Measurements from ENCODE around the gene TRIML1. TPM values are rescaled to one million over a fixed set of nuclear protein-coding genes. Genes with fewer than 3 reads are reported as not detected.
"Not testable (repeated sequence)": the region's sequence is repeated elsewhere in the genome, so short reads cannot be mapped to it uniquely, and the experiment has no call there.

Gene TRIML1
- total RNA-seq, 2 donors from 2014 or later = not detected

DNA sequence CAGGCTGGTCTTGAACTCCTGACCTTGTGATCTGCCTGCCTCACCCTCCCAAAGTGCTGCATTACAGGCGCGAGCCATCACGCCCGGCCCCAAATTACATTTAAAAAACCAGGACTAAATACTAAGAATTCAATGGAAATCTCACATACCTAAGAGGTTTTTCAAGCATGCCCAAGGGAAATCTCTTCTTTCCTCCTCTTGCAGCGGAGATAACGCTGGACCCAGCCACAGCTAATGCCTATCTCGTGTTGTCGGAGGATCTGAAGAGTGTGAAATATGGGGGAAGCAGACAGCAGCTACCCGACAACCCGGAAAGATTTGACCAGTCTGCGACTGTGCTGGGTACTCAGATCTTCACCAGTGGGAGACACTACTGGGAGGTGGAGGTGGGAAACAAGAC, 7.4 kb downstream of the TRIML1 start:
- intact Hi-C loops (cut with DNase I, micrococcal nuclease) = no loop called here
- DNase-seq (no peak), ATAC-seq (no peak)

DNA sequence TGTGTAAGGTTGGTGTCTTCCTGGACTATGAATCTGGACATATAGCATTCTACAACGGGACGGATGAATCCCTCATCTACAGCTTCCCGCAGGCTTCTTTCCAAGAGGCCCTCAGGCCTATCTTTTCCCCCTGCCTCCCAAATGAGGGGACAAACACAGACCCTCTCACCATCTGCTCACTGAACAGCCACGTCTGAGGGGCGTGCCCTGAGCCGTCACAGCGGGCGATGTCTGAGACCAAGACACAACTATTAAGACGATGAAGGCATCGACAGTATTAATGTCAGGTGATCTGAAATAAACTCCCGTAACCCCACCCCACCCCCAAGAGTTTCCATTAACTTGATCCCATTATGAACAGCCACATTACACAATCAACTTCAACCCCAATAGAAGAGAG, 7.9 kb downstream of the TRIML1 start:
- intact Hi-C loops (cut with DNase I, micrococcal nuclease) = no loop called here
- no peak for ATAC-seq
- no peak for DNase-seq

DNA sequence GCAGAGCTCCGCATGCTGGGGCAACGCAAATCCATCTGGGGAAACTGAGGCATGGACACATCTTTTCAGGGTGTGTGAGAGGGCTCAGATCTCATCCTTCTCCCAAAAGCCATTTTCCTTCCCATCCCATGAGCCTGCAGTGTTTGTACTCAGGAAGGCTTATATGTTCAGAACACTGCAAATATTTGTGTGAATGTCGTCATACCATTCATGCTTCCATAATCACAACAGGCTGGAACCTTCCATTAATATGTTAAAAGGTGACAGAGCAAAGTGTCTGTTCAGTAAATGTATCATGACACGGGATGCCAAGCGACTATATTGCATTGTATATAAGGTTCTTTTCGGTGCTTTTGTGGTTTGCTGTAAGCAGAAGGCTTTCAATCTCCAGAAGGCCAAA, 8.5 kb downstream of the TRIML1 start:
- intact Hi-C loops (cut with DNase I, micrococcal nuclease) = no loop called here
- DNase-seq (no peak), ATAC-seq (no peak)

GRCh38 chr4:188154668-188155405, 15.6 kb downstream of the TRIML1 start:
- intact Hi-C loops (cut with DNase I, micrococcal nuclease) = no loop called here
- peak in 1 of 2 donors; percentile 56 for DNase-seq
- peak; percentile 84 for ATAC-seq

- no peak for DNase-seq
- ATAC-seq = no peak
- intact Hi-C loops (cut with DNase I, micrococcal nuclease) = no loop called here
Measured at GRCh38 chr4:188158336-188158735, 19.1 kb downstream of the TRIML1 start.

- DNase-seq; intact Hi-C loops (cut with DNase I, micrococcal nuclease); ATAC-seq: not testable (repeated sequence)
Measured at GRCh38 chr4:188159513-188160226, 20.4 kb downstream of the TRIML1 start.

GRCh38 chr4:188160406-188160805, 21.2 kb downstream of the TRIML1 start:
- no peak for ATAC-seq
- intact Hi-C loops (cut with DNase I, micrococcal nuclease) = no loop called here
- DNase-seq = no peak

GRCh38 chr4:188161167-188161566, 21.9 kb downstream of the TRIML1 start:
- DNase-seq (no peak), ATAC-seq (no peak)
- intact Hi-C loops (cut with DNase I, micrococcal nuclease) = no loop called here

DNA sequence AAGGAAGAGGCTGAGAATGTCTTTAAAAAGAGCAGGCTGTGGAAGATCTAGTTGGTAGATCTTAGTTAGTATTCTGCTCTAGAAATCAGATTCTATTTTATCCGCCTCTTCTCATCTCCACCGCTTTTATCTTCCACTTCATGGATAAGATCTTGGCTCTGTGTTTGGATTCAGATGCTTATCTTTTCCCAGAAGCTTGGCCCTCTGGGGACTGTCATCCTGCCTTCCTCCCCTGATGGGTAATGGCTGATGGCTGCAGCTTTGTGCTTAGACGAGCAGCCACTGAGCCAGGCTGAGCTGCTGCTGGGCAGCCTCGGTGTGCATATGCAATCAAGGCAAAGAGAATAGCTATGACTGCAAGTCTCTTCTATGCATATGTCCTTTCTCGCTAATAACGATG, 23.5 kb downstream of the TRIML1 start:
- intact Hi-C loops (cut with DNase I, micrococcal nuclease) = no loop called here
- ATAC-seq (no peak), DNase-seq (no peak)

- peak; percentile 35 for ATAC-seq
- no peak for DNase-seq
Measured at GRCh38 chr4:188168726-188169373, 29.6 kb downstream of the TRIML1 start.

GRCh38 chr4:188171551-188171950, 32.3 kb downstream of the TRIML1 start:
- intact Hi-C loops (cut with DNase I, micrococcal nuclease) = no loop called here
- DNase-seq = no peak
- no peak for ATAC-seq

More at GRCh38 chr4:188168726-188169373, 29.6 kb downstream of the TRIML1 start:
- intact Hi-C loops (cut with DNase I, micrococcal nuclease) = no loop called here

DNA sequence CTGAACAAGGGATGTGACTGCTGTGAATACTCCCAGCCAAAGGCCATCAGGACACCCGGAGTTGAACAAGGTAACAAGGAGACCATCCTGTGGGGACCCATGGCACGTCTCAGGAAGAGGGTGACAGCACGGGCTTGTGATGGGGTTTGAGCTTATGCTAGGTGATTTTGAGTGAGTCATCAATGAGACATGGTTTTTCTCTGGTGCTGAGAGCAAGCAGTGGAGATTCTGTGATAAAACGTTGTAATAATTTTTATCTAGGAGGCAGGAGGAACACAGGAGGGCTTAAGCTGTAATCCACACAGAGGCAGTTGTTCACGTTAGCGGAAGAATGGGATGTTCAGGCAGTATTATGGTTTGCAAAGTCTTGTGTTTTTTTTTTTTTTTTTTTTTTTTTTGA, 36.0 kb downstream of the TRIML1 start:
- intact Hi-C loops (cut with DNase I, micrococcal nuclease) = no loop called here
- DNase-seq = no peak
- ATAC-seq = no peak

DNA sequence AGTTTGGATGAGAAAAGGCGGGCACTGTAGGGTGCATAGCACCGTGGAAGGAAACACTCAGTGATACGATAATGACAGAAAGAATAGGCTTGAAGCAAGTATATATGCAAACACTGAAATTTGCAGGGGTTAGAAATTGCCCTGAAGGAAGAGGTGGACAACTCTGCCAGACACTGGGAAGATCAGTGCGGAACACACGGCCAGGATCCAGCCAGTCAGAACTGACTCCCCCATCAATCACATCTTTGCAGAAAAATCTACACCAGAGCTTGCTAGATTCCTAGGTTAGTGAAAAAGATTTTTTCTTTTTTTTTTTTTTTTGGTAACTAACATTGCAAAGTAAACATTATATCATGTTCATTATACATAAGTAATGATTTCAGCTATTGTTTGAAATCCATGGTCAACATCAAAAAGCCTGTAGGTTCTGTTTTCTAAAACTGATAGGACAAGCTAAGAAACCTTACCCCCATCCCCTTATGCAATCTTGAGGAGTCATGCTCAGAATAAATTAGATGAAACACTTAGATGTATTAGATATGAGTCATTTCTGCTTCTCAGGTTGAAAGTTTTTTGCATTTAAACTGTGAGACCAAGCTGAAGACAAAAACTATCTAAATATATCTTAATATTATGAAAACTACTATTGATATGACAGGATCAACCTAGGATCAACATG, 38.9 kb downstream of the TRIML1 start:
- no peak for DNase-seq
- intact Hi-C loops (cut with DNase I, micrococcal nuclease) = no loop called here
- ATAC-seq = no peak

- intact Hi-C loops (cut with DNase I, micrococcal nuclease) = no loop called here
- no peak for DNase-seq
- no peak for ATAC-seq
Measured at GRCh38 chr4:188178806-188179205, 39.6 kb downstream of the TRIML1 start.

DNA sequence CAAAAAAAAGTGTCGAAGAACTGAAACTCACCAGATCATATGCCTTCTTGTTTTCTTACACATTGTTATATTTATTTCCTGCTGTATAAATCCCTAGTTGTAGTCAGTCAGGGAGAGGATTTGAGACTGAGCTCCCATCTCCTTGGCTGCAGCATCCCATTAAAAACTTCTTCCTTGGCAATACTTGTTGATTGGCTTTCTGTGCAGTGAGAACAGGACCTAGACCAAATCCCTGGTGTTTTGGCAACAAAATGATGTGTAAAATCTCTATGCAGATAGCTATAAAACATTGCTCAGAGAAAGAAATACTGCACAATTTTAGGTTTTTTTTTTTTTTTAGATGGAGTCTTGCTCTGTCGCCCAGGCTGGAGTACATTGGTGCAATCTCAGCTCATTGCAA, 47.9 kb downstream of the TRIML1 start:
- ATAC-seq (no peak), DNase-seq (no peak)
- intact Hi-C loops (cut with DNase I, micrococcal nuclease) = no loop called here

- intact Hi-C loops (cut with DNase I, micrococcal nuclease) = no loop called here
- ATAC-seq (no peak), DNase-seq (no peak)
Measured at GRCh38 chr4:188190461-188190860, 51.2 kb downstream of the TRIML1 start.

GRCh38 chr4:188194421-188194820, 55.2 kb downstream of the TRIML1 start:
- no peak for DNase-seq
- no peak for ATAC-seq
- intact Hi-C loops (cut with DNase I, micrococcal nuclease) = no loop called here

DNA sequence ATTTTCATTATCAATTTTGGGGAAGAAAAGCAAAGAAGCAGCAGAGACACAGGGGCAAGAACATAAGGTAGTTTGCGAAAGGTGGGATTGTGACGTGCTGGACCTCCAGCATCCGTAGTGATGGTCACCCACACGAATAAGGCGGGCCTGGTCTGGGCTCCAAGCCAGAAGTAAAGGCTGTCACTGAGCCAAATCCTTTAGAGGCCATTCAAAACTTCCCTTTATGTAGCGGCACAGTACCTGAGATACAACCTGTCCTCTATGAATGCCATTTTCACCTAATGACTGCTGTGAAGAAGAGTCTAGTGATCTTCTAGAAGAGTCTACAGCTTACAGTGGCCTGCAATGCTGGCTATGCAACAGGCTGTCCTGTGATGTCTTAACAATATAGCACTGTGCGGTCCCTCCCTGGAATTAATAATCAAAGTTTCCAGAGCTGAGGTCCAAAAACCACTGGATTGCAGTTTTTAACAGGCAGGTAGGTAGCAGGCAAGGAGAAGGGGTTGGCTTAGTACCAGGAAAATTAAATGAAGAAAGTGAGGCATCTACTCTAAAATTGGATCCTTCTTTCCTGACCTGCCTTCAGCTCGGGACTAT, 56.2 kb downstream of the TRIML1 start:
- DNase-seq (no peak), ATAC-seq (no peak)
- intact Hi-C loops (cut with DNase I, micrococcal nuclease) = no loop called here

DNA sequence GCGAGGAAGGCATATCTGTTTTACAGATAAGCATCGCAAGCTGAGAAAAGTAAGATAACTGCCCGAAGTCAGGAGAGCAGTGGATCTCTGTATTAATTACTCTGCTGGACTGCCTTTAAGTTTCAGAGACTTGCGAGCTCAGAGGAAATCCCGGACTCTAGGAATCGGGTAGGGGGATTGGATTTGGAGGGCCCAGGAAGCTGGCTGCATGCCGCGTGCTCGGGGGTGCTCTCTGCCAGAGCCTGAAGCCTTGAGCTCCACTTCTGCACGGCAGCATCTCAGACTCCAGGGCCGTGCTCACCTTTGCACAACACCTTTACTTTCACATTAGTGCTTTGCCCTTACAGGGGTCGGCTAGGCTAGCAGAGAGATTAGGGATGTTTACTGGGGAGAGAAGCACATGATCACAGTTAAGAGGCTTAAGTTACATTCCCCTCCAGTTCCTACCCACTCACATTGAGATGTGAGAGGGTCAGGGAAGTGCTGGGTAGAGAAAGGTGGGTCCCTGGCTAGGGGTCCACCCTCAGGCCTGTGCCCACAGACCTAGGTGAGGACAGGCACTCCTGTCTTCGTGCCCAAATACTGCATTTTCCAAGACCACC, 57.0 kb downstream of the TRIML1 start:
- DNase-seq (no peak), ATAC-seq (no peak)
- intact Hi-C loops (cut with DNase I, micrococcal nuclease) = no loop called here
